ENCODE data around the gene SORCS1.

Gene SORCS1

DNA sequence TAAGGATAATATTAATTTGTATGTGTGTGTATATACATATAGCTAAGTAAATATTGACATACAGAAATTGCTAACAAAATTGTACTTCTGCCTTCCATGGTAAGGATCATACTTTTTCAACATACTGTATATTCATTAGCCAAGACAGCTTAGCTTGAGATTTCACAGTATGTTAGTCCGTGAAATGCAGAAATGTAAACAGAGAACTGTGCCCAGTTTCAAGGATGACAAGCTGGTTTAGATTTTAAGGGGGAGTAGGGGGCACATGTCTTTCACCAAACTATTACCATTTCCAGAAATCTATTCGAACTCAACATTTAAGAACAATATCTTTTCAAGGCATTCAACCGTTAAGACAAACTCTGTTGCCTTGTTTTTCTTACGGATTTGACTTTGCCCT lies 182.2 kb downstream of the SORCS1 start:
- DNase-seq, result no peak

GRCh38 chr10:106981452-106982075 lies 182.9 kb downstream of the SORCS1 start:
- DNase-seq, result no peak

GRCh38 chr10:106980495-106981451 lies 183.7 kb downstream of the SORCS1 start:
- no peak for DNase-seq

DNA sequence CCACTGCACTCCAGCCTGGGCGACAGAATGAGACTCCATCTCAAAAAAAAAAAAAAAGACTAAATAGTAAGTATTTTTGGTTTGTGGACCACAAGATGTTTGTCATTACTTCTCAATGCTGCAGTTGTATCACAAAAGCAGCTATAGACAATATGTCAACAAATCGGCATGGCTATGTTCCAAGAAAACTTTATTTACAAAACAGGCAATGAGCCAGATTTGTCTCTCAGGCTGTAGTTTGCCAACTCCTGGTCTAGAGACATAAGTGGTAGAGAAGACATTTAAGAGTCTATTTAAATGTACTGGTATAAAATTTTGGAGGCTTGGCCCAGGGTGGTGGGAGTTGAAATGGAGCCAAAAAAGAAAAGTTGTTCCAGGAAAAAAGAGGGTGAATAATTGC lies 185.8 kb downstream of the SORCS1 start:
- DNase-seq, result no peak

DNA sequence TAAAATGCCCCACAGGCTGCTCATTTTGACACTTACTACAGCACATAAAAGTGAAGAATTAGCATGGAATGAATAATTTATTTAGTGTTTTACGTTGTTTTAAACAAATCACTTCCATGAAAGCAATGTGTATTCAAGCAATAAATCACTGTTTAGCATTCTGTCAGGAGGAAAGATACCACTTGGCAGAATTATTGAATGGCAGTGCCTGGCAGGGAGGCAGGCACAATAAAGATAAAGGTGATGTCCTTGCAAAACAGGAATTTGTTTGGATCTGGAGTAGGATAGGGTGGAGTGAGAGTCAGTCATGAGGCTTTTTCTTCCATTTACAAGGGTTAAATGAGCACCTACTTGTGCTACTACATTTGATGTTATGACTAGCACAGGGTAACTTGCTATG lies 190.8 kb downstream of the SORCS1 start:
- no peak for DNase-seq

DNA sequence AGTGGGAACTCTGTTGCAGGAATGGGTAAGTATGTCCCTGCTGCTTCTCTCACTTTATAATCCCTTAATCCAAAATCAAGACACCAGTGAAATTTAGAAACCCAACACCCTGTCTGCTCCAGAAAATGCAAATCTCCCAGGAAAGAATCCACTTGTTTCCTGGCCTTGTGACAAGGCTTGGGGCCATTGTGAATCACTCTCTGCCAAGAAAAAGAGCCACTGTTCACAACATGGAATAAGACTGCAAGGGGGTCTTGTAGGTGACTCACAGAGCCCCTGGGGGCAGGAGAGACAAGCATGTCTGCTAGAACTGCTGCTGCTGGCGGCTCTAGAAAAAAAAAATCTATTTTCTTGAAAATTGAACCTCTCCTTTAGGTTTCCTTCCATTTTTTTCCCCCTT lies 191.2 kb downstream of the SORCS1 start:
- no peak for DNase-seq

GRCh38 chr10:106972381-106972780 lies 192.1 kb downstream of the SORCS1 start:
- DNase-seq, result no peak

GRCh38 chr10:106971411-106971831 lies 193.1 kb downstream of the SORCS1 start:
- DNase-seq, result no peak

GRCh38 chr10:106967452-106967851 lies 197.1 kb downstream of the SORCS1 start:
- no peak for DNase-seq

DNA sequence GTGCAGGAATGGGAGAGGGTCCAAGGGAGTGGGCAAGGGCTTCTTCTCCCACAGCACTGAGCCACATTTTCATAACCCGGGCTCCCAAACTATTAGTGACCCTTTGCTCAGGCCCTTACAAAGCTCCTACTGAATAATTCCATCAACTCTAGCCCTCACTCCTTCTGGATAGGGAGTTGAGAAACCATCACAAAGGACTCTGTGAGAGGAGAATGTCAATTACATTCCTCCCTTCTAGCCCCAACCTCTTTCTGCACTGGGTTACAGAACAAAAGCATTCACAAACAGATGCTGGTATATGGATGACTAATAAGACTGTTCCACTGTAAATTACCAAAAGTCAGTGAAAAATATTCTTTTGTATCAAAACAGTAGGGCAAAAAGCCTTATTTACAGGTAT lies 203.7 kb downstream of the SORCS1 start:
- no peak for DNase-seq

DNA sequence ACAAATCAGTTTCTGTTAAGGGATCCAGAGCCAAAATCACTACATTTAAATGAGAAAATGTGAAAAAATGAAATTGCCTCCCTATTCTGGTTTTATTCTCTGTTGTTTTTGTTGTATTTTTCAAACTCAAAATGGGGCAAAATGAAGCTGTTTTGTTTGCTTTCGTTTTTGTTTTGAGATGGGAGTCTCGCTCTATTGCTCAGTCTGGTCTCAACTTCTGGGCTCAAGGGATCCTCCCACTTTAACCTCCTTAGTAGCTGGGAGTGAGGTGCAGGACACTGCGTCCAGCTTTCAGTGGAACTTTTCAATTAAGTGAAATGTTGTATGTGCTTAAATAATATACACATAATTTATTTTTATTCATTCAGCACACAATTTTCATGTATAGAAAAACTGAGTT lies 205.0 kb downstream of the SORCS1 start:
- DNase-seq, result no peak

- no peak for DNase-seq
These were observed 205.7 kb downstream of the SORCS1 start for GRCh38 chr10:106958589-106959361.

GRCh38 chr10:106957823-106958588 lies 206.5 kb downstream of the SORCS1 start:
- DNase-seq, result no peak

DNA sequence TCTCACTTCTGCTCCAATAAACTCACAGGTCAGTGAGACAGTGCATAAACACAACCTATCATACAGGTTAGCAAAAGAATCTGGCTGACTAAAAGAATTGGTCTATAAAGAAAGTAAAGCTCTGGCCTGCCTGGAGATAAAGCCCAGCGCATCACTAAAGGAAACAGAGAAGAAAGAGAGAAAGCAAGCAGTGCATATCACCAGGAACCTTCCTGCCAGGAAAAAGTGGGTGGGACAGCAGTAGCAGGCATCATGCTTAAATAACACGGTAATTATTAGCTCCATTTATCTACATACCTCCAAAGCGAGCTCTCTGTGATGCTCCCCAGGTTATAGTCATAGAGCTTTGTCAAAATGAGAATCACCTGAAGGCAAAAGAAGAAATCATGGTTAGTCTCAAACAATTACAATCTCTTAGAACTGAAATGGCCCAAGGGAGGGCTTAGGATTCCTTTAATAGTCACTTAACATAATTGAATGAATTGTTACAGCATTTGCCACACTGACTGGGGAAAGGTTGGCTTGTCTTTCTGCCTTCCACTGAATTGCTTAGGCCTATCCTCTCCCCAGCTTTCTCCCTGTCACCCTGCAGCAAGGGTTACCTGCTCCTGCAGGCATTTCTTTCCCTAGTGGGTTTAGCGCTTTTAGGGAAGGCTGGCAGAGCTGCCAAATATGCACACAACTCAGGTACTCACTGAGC lies 208.1 kb downstream of the SORCS1 start:
- no peak for DNase-seq

DNA sequence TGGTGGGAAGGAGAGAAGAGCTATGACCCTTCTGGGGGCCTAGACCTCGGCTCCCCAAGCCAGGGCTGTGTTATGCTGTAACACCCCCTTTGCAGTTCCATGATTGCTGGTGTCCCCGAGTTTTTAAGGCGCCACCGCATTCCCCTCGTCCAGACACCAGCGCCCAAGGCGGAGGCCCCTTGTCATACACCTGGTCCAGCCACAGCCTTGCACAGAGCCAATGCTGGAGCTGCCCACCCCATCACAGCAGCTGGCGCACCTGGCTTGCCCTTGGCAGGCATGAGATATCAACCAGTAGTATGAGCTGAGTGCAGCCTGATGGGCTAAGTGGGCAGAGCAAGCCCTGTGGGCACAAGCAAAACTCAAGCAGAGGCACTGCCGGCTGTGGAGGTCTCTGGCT lies 209.4 kb downstream of the SORCS1 start:
- no peak for DNase-seq

GRCh38 chr10:106952033-106952432 lies 212.5 kb downstream of the SORCS1 start:
- no peak for DNase-seq

GRCh38 chr10:106949680-106950478 lies 214.6 kb downstream of the SORCS1 start:
- no peak for DNase-seq

- no peak for DNase-seq
These were observed 216.9 kb downstream of the SORCS1 start for GRCh38 chr10:106947643-106948042.

- no peak for DNase-seq
These were observed 222.4 kb downstream of the SORCS1 start for GRCh38 chr10:106942035-106942662.

DNA sequence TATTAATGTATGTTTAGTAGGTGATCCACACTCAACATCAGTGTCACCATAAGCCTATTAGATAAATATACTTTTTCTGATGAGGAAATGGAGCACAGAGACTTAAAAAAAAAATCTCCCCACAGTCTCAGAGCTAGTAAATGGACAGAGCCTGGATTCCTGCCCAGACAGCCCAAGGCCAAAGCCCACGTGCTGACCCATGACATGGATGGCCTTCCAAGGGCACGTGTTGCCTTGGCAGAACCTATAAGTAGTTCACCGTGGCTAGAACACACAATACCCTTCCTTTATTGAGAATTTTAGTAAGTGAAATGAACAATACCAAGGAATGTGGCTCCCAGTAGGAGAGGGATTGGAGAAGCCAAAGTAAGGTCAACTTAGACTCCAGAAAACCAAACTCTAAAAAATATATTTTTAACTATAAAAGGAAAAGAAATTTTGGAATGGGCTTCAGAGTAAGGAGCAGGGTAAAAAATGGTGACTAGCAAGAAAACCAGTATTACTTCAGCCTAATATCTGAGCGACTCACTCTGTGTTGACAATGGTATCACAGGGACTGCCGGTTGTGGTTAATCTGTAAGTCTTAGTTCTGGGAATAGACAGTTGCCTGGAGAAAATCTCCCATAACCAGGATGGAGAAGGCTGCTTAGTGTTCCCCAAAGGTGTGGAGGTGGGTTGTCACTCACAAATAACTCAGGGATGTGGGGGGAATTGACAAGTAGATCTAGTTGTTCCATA lies 223.0 kb downstream of the SORCS1 start:
- DNase-seq, result no peak
